Osteocyte (in vitro differentiated cells): ENCODE measurements around the gene SYNDIG1. TPM values are rescaled to one million over a fixed set of nuclear protein-coding genes. Genes with fewer than 3 reads are reported as not detected.

Experiments
- DNase-seq: peaks from one replicate; pipeline ENCODE4 v3.0.0; 2021; ENCODE audit warnings: mixed read lengths; ENCODE audit not compliant: unreplicated experiment; ENCODE audit errors: extremely low spot score
- H3K27ac Mint-ChIP-seq: one replicate; pipeline ENCODE4 v1.8.0; 2021; ENCODE audit warnings: mild to moderate bottlenecking, mixed read lengths; ENCODE audit not compliant: unreplicated experiment
- H3K27me3 Mint-ChIP-seq: one replicate; pipeline ENCODE4 v1.8.0; 2021; ENCODE audit warnings: mixed read lengths; ENCODE audit not compliant: unreplicated experiment
- H3K36me3 Mint-ChIP-seq: one replicate; pipeline ENCODE4 v1.8.0; 2021; ENCODE audit warnings: mixed read lengths; ENCODE audit not compliant: unreplicated experiment
- H3K4me1 Mint-ChIP-seq: one replicate; pipeline ENCODE4 v1.8.0; 2021; ENCODE audit warnings: mixed read lengths; ENCODE audit not compliant: unreplicated experiment
- H3K4me3 Mint-ChIP-seq: one replicate; pipeline ENCODE4 v1.8.0; 2021; ENCODE audit warnings: mild to moderate bottlenecking, moderate library complexity, mixed read lengths; ENCODE audit not compliant: unreplicated experiment
- H3K9me3 Mint-ChIP-seq: one replicate; pipeline ENCODE4 v1.8.0; 2021; ENCODE audit warnings: mixed read lengths; ENCODE audit not compliant: unreplicated experiment
- total RNA-seq: library from RNA; stranded (reverse); gene quantifications from 2 replicates; pipeline ENCODE4 v1.2.1, GENCODE V29; 2021
- TF ChIP-seq, protein P1 (sequence below): fragments of 200-600 bp; sonication (generic); IDR thresholded peaks from 2 replicates; pipeline ENCODE4 v1.5.0; 2021; ENCODE audit warnings: antibody characterized with exemption, mild to moderate bottlenecking, moderate library complexity

Gene SYNDIG1
- total RNA-seq, 1 donor from 2014 or later = 0.40 TPM

DNA sequence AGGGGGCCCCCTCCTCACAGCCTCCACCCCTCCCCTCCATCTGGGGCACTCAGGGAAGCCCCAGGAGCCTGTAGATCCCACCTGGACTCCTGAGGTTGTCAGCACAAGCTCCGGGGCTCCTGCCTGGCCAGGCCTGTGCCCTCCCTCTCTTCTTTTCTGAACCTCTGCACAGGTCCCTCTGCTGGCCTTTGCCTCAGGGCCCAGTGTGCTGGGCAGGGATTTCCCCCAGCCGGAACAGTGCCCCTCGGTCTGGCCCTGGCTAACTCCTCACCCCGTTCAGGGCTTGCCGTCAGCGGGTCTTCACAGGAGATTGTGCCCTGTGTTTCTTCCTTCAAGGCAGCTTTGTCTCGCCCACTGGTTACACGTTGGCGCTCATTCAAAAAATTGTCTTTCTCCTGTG is 64.9 kb downstream of the SYNDIG1 start:
- Mint-ChIP-seq H3K9me3 (no peaks in the 10 kb centered on the region), H3K4me3 (no peak overlapping the region), H3K27me3 (no peaks in the 10 kb centered on the region)

DNA sequence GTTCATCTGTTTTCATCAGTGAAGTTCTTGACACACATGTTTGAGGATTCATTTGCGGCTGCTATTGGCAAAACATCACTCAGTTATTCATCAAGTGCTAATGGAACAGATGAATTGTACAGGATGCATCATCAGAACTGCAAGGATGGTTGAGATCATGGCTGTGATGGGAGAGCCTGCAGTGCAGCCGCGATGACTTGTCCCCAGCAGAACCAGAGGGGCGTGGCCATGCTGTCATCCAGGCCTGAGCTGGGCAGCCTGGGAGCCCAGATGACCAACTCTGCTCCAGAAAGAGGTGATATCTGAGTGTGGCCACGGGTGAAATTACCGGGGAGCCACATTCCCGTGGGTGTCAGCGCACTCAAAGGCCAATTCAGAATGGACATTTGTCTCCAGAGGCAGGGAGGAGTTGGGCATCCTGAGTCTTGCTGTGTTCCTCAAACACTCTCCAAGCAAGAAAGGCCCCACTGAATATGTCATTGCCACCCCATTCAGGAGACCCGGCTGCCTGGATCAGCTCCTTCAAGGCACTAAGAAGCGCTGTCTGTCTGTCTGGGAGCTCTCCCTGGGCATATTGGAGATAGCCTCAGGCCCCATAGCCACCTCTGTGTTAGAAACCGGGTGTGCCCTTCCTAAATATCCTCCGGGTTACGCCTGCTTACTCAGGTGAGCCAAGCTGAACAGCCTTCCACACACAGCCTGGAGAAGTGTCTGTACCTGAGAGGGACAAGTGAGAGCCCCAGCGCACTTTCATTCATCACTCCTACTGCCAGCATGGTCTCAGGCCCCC is 66.7 kb downstream of the SYNDIG1 start:
- no peaks in the 10 kb centered on the region for H3K27me3 Mint-ChIP-seq

More for the DNA sequence above, 64.9 kb downstream of the SYNDIG1 start:
- DNase-seq = peak; percentile 80
- H3K4me1 Mint-ChIP-seq = no peaks in the 10 kb centered on the region
- no peak overlapping the region for H3K27ac Mint-ChIP-seq
- no peaks in the 10 kb centered on the region for H3K36me3 Mint-ChIP-seq
- TF ChIP-seq, protein P1, sequence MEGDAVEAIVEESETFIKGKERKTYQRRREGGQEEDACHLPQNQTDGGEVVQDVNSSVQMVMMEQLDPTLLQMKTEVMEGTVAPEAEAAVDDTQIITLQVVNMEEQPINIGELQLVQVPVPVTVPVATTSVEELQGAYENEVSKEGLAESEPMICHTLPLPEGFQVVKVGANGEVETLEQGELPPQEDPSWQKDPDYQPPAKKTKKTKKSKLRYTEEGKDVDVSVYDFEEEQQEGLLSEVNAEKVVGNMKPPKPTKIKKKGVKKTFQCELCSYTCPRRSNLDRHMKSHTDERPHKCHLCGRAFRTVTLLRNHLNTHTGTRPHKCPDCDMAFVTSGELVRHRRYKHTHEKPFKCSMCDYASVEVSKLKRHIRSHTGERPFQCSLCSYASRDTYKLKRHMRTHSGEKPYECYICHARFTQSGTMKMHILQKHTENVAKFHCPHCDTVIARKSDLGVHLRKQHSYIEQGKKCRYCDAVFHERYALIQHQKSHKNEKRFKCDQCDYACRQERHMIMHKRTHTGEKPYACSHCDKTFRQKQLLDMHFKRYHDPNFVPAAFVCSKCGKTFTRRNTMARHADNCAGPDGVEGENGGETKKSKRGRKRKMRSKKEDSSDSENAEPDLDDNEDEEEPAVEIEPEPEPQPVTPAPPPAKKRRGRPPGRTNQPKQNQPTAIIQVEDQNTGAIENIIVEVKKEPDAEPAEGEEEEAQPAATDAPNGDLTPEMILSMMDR = no peak

DNA sequence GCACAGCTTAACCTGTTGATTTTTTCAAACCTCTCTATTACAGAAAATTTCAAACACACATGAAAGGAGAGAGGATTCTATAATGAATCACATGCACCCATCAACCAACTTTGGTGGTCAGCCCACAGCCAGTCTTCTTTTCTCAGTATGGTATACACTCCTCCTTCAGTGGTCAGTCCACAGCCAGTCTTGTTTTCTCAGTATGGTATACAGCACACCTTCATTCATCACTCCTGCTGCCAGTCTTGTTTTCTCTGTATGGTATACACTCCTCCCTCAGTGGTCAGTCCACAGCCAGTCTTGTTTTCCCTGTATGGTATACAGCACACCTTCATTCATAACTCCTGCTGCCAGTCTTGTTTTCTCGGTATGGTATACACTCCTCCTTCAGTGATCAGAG is 67.8 kb downstream of the SYNDIG1 start:
- Mint-ChIP-seq H3K4me3 (no peak overlapping the region), H3K4me1 (no peaks in the 10 kb centered on the region), H3K9me3 (no peaks in the 10 kb centered on the region), H3K36me3 (no peaks in the 10 kb centered on the region), H3K27me3 (no peaks in the 10 kb centered on the region), H3K27ac (no peak overlapping the region)
- TF ChIP-seq, protein P1 = no peak
- DNase-seq = no peak

More for the DNA sequence above, 66.7 kb downstream of the SYNDIG1 start:
- Mint-ChIP-seq H3K4me3 (no peak overlapping the region), H3K36me3 (no peaks in the 10 kb centered on the region), H3K9me3 (no peaks in the 10 kb centered on the region), H3K27ac (no peak overlapping the region), H3K4me1 (no peaks in the 10 kb centered on the region)
- TF ChIP-seq, protein P1 = no peak
- DNase-seq = peak; percentile 76

DNA sequence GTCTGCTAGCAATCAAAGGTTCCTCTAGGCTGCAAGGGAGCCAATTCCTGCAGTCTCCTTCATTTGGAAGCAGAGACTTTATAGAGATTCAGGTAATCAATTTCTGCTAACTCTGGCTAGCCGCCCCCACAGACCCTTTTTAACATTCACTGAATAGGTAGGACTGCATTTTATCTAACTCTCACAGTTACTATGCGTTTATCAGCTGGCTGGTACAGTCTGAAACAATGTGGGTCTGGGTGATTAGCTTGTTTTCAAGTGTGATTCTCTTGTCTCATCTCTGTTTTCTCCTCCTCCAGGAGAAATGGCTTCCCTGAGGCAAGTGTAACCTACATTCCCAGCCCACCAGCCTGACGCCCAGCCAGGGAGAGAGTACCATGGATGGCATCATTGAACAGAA is 73.3 kb downstream of the SYNDIG1 start:
- no peaks in the 10 kb centered on the region for H3K9me3 Mint-ChIP-seq
- TF ChIP-seq, protein P1 = no peak
- H3K27me3 Mint-ChIP-seq = no peaks in the 10 kb centered on the region
- no peak overlapping the region for H3K4me3 Mint-ChIP-seq
- DNase-seq = no peak
- no peaks in the 10 kb centered on the region for H3K36me3 Mint-ChIP-seq
- H3K4me1 Mint-ChIP-seq = no peaks in the 10 kb centered on the region
- H3K27ac Mint-ChIP-seq = no peak overlapping the region

DNA sequence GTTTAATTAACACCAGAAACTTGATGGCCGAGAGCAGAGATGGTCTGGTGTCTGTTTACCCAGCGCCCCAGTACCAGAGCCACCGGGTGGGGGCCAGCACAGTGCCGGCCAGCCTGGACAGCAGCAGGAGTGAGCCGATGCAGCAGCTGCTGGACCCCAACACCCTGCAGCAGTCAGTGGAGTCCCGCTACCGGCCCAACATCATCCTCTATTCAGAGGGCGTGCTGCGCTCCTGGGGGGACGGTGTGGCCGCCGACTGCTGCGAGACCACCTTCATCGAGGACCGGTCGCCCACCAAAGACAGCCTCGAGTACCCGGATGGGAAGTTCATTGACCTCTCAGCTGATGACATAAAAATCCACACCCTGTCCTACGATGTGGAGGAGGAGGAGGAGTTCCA is 73.7 kb downstream of the SYNDIG1 start:
- no peak overlapping the region for H3K27ac Mint-ChIP-seq
- peak; percentile 70 for DNase-seq
- TF ChIP-seq, protein P1 = no peak
- no peaks in the 10 kb centered on the region for H3K36me3 Mint-ChIP-seq
- H3K9me3 Mint-ChIP-seq = no peaks in the 10 kb centered on the region
- H3K27me3 Mint-ChIP-seq = no peaks in the 10 kb centered on the region
- H3K4me1 Mint-ChIP-seq = no peaks in the 10 kb centered on the region
- no peak overlapping the region for H3K4me3 Mint-ChIP-seq
